KBM-7 (cell line): Measurements from ENCODE around the gene PLP2.

ENCODE experiments used
- DNase-seq: peaks from one replicate; pipeline ENCODE4 v3.0.0-alpha.2; 2015
- in situ Hi-C: fragments of 300-500 bp; cut with MboI; formaldehyde crosslinking; loops from 2 replicates; pipeline ENCODE4 v1.14.3; 2020; ENCODE audit warnings: low sequenced_read_pairs, low pct_unique_long_range_greater_than_20kb, mixed read lengths

The PLP2 gene

DNA sequence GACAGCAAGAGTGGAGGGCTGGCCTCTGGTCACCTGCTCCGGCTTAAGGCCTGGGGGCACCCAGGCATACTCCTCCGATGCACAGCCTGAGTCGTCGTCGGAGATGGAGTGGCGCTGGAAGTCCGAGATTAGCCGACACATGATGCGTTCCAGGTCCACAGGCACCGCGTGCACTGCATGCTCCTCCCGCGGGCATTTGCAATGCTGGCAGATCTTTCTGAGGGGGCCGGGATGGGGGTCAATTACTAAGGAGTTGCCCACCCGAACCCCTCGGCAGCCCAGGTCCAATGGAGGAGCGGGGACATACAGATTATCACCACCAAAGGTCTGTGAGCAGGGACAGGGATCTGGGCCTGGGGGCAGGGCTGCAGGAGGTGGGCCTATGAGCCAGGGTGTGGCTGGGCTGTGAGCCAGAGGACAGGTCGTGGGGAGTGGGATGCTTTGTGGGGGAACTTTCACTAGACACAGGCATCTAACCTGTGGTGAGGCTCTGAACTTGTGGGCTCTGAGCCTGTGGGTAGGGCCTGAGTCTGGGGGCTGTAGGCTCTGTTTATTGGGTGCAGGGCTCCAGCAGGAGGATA, 12.1 kb downstream of the PLP2 start:
- in situ Hi-C loops = no loop called here
- DNase-seq = no peak

DNA sequence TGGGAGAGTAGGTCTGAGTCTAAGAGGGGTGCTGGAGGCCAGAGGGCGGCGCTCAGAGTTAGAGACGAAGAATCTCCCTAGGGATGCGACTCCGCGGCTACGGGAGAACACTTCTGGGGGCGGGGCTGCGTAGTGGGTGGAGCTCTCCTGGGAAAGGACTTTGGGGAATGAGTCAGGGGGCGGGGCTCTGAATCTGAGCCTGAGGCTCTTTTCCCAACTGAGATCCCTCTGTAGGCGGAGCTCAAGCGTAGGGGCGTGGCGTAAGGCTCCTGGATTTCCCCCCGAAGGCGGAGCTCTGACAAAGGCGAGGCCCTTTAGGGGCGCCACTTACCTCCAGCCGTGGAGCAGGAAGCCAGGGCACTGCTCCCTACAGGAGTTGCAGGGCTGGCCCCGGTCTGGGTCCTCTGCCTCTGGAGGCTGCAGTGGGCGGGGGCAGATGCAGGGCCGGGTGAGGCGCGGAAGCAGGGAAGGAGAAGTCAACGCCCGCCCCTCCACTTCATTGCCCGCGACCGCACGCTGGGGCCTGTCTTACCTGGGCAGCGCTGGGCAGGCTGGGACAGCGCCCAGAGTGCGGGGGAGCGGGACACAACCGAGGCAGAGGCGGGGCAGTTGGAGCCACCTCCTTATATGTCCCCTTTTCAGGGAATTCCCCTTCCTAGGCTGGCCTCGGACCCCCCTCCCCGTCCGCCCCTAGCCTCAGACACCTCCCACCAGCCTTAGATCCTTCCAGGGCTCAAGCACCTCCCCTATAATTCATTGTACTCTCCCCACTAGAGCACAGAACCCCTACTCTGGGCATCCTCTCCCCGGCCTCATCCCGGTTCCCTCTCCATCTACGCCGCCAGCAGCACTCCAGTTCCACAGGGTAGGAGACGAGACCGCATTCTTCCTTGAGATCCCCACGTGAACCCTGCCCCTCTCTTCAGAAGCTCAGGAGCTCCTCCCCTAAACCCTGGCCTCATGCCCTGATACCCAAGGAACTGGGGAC, 12.9 kb downstream of the PLP2 start:
- in situ Hi-C loops = no loop called here
- peak; percentile 93 for DNase-seq

DNA sequence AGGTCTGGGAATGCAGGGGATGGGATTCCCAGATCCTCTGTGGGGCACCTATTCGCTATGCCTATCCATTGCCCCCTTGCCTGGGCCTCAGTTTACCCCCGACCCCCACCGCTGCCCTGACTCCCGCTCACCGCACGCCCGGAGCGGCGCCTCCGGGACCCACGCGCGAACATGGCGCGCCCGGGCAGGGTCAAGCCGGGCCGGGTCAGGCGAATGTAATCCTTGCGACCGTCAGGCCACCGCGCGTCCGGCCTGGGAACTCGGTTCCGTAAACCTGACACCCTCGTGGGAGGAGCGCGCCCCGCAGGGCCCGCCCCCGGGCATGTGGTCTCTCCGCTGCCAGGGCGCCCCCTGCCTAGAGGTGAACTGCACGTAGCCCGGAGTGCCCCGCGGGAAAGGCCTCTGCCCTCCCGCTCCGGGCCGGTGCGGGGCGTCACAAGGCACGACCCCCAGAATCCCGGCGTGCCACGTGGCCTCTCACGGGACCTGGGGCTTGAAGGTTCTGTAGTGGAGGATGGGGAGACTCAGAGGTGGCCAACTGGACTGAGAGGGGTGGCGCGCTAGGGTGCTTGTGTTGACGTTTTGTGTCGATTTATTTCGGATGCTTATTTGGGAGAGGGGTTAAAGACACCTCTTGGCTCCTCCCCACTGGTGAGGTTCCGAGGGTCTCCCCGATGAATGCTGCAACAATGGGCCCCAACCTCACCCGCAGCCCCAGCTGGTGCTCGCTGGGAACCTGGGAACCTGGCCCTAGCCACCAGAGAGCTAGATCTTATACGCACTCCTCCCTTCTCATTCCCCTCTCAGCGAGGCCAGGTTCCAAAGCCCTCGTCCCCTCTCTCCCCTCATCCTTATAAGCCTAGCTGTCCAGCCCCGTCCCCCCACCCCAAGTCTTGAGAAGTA, 14.7 kb downstream of the PLP2 start, which contains the start of gene PRICKLE3:
Gene PRICKLE3, minus strand, starts transcription at position 249 of the 903 bp plus-strand sequence. Its CDS starts 76 bp downstream, at position 173.
- peak; percentile 81 for DNase-seq
- in situ Hi-C loops = no loop called here

DNA sequence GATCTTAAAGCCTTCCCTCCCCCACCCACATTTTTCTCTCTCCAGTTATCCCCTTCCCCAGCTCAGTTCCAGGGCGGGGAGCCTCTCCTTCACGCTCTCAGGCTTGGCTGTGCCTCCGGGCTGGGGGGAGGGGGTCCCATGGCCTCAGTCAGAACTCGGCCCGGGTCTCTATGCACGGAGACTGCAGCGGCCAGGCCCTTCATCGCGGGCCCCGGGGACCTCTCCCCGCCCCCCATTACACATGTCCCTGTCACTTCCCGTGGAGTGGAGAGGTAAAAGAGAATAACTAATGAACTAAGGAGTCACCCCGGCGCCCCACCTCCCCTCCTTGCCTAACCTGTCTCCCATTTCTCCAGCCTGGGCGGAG, 15.3 kb downstream of the PLP2 start:
- DNase-seq = no peak
- in situ Hi-C loops = no loop called here

- no peak for DNase-seq
- in situ Hi-C loops = no loop called here
Observed at GRCh38 chrX:49187526-49187925, 15.8 kb downstream of the PLP2 start.

- in situ Hi-C loops = no loop called here
- DNase-seq = no peak
Observed at GRCh38 chrX:49188468-49189076, 16.9 kb downstream of the PLP2 start.

- no peak for DNase-seq
- in situ Hi-C loops = no loop called here
Observed at GRCh38 chrX:49189606-49190005, 17.9 kb downstream of the PLP2 start.

GRCh38 chrX:49190821-49191573, 19.3 kb downstream of the PLP2 start:
- in situ Hi-C loops = no loop called here
- peak; percentile 100 for DNase-seq

GRCh38 chrX:49191574-49192011, 19.9 kb downstream of the PLP2 start:
- no peak for DNase-seq
- in situ Hi-C loops = no loop called here

DNA sequence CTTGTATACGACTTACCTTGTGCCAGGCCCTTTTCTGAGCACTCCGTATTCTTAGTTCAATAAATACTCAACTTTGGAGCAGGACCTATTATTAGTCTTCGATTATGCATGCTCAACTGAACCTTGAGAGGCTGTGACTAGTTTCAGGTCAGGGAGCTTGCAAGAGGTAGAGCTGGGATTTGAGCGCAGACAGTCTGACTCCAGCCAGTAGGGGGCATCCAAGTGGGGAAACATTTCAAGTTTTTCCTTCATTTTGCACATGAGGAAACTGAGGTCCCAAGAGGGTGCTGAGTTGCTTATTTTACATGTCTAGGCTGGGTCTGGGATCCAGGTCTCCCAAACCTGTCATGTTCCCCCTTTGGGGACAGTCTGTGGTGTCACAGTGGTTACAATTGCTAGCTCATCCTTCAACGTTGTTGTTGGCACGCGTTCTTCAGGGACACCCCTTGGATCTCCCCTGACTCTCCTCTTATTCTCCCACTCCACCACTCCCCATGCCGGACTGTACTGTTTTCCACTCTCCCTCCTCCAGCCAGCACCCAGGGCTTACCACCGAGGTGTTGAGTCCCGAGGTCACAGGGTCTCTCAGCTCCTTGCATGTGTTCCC, 21.1 kb downstream of the PLP2 start:
- in situ Hi-C loops = no loop called here

DNA sequence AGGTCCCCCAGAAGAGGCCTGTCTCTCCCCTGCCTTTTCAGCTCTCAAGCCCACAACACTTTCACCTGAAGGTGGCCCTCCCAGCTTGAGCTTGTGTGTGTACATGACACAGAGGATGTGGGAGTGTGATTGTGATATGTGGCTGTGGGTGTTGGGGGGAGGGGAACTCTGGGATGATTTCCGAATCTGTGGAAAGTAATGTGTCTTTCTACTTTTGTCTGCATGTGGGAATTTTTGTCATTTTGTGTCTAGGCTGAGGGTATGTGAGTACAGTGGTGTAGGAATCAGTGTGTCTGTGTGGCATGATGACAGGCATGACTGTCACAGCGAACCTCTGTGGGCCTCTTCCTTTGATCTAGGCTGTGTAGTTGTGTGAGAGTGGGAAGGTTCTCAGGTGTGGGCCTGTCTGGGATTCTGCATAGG, 21.9 kb downstream of the PLP2 start:
- in situ Hi-C loops = no loop called here

More for the DNA sequence above, 21.1 kb downstream of the PLP2 start:
- DNase-seq = peak; percentile 73

DNA sequence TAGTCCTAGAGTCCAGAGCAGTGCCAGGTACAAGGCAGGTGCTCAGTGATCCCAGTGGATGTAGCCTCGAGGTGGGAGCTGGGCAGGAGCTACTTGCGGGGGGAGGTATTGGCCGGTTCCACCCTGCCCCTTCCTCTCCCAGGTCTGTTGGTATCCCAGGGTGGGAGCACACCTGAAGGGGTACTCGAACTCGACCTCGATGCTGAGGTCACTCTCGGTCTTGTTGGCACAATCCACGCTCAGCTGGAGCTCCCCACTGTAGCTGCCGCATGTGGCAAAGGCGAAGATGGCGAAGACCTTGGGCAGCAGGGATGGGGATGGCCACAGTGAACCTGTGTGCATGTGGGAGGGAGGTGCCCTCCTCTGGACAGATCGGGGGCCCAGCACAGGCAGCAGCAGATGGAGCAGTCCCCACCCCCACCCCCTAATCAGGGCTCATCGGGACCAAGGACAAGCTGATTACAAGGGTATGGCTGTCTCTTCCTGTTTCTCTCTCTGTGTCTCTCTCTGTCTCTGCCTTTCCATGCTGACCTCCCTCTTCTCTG, 25.9 kb downstream of the PLP2 start:
- no peak for DNase-seq
- in situ Hi-C loops = no loop called here

More for the DNA sequence above, 21.9 kb downstream of the PLP2 start:
- DNase-seq = no peak

GRCh38 chrX:49198540-49199314, 27.0 kb downstream of the PLP2 start:
- no peak for DNase-seq
- in situ Hi-C loops = no loop called here

DNA sequence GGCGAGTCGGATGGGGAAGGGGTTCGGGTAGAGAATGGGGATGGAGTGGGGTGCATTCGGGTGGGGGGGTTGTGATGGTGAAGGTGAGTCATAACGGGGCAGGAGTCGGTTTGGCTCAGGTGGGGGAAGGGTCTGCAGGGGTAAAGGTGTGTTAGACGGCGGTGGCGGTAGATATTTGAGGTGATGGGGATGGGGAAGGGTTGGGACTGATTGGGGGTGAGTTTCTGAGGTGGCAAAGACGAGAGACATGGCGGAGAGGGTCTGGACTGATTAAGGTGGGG, 27.6 kb downstream of the PLP2 start:
- DNase-seq = no peak
- in situ Hi-C loops = no loop called here

GRCh38 chrX:49199906-49200771, 28.4 kb downstream of the PLP2 start, which contains the start of gene SYP:
SYP (minus strand) TSS chrX:49200193; CDS start chrX:49200186, 7 bp downstream.
- in situ Hi-C loops = no loop called here
- peak; percentile 93 for DNase-seq

GRCh38 chrX:49202022-49202421, 30.3 kb downstream of the PLP2 start:
- in situ Hi-C loops = no loop called here
- DNase-seq = no peak
